GM23338 (cell line): ENCODE data around the gene SYT9. TPM values are rescaled to one million over a fixed set of nuclear protein-coding genes. Genes with fewer than 3 reads are reported as not detected.

Experiments used
- ATAC-seq: fragments of 200-7000 bp; cut with Tn5 transposase; 3 replicates; pipeline ENCODE4 v1.9.1; 2020
- DNase-seq: peaks from one replicate; pipeline ENCODE4 v3.0.0-alpha.2; 2015; ENCODE audit warnings: low spot score
- H2AFZ ChIP-seq: fragments of 200-600 bp; sonication (generic); 2 replicates; pipeline ENCODE4 v1.8.0; 2016; ENCODE audit warnings: antibody characterized with exemption, mild to moderate bottlenecking, moderate library complexity
- H3F3A ChIP-seq: fragments of 200-600 bp; sonication (generic); replicated peaks from 2 replicates; pipeline ENCODE4 v1.8.0; 2017; ENCODE audit warnings: antibody characterized with exemption, mixed run types, low read depth
- H3K27ac ChIP-seq: fragments of 200-600 bp; sonication (generic); 2 replicates; pipeline ENCODE4 v1.6.1; 2016; ENCODE audit warnings: low read depth
- H3K27me3 ChIP-seq: fragments of 200-600 bp; sonication (generic); 2 replicates; pipeline ENCODE4 v1.8.0; 2016; ENCODE audit warnings: mild to moderate bottlenecking, mixed run types, moderate library complexity; ENCODE audit not compliant: insufficient read depth
- H3K36me3 ChIP-seq: fragments of 200-600 bp; sonication (generic); 2 replicates; pipeline ENCODE4 v1.8.0; 2016; ENCODE audit warnings: mild to moderate bottlenecking; ENCODE audit not compliant: insufficient read depth
- H3K4me1 ChIP-seq: fragments of 200-600 bp; sonication (generic); 2 replicates; pipeline ENCODE4 v1.8.0; 2016; ENCODE audit warnings: mild to moderate bottlenecking, moderate library complexity; ENCODE audit not compliant: insufficient read depth
- H3K4me2 ChIP-seq: fragments of 200-600 bp; sonication (generic); 2 replicates; pipeline ENCODE4 v1.7.1; 2017; ENCODE audit warnings: mixed run types
- H3K4me3 ChIP-seq: fragments of 200-600 bp; sonication (generic); 2 replicates; pipeline ENCODE4 v1.6.1; 2016; ENCODE audit warnings: mixed run types
- H3K79me2 ChIP-seq: fragments of 200-600 bp; sonication (generic); replicated peaks from 2 replicates; pipeline ENCODE4 v1.8.0; 2017; ENCODE audit warnings: mild to moderate bottlenecking; ENCODE audit not compliant: insufficient read depth
- H3K9me2 ChIP-seq: fragments of 200-600 bp; sonication (generic); 2 replicates; pipeline ENCODE4 v1.8.0; 2017; ENCODE audit not compliant: insufficient read depth
- H4K20me1 ChIP-seq: fragments of 200-600 bp; sonication (generic); replicated peaks from 2 replicates; pipeline ENCODE4 v1.8.0; 2017; ENCODE audit warnings: mild to moderate bottlenecking; ENCODE audit not compliant: insufficient read depth
- H3K27ac Mint-ChIP-seq: 2 replicates; pipeline ENCODE4 v1.8.0; 2020; ENCODE audit warnings: inconsistent platforms, mild to moderate bottlenecking, moderate library complexity, mixed read lengths
- H3K27me3 Mint-ChIP-seq: 3 replicates; pipeline ENCODE4 v1.8.0; 2022; ENCODE audit warnings: low read depth, mild to moderate bottlenecking, moderate library complexity, mixed read lengths, inconsistent platforms; ENCODE audit not compliant: insufficient read depth, poor library complexity
- H3K36me3 Mint-ChIP-seq: 3 replicates; pipeline ENCODE4 v1.8.0; 2021; ENCODE audit warnings: low read depth, mild to moderate bottlenecking, inconsistent platforms, moderate library complexity, mixed read lengths
- H3K4me1 Mint-ChIP-seq: 3 replicates; pipeline ENCODE4 v1.8.0; 2020; ENCODE audit warnings: mild to moderate bottlenecking, inconsistent platforms, mixed read lengths
- H3K4me3 Mint-ChIP-seq: 3 replicates; pipeline ENCODE4 v1.8.0; 2021; ENCODE audit warnings: moderate library complexity, mild to moderate bottlenecking, inconsistent platforms, mixed read lengths
- H3K9me3 Mint-ChIP-seq: 3 replicates; pipeline ENCODE4 v1.8.0; 2020; ENCODE audit warnings: moderate library complexity, mild to moderate bottlenecking, inconsistent platforms, mixed read lengths
- CREB1 ChIP-seq: fragments of 250-450 bp; sonication (Bioruptor Pico); IDR thresholded peaks from 2 replicates; pipeline ENCODE4 v1.5.0; 2020; ENCODE audit warnings: low read depth, mild to moderate bottlenecking, moderate library complexity
- EZH2phosphoT487 ChIP-seq: fragments of 200-600 bp; sonication (generic); IDR thresholded peaks from one replicate; pipeline ENCODE4 v1.8.1; 2018; ENCODE audit warnings: antibody characterized with exemption; ENCODE audit not compliant: unreplicated experiment
- JUNB ChIP-seq: IDR thresholded peaks from one replicate; pipeline ENCODE4 v1.6.1; 2016; ENCODE audit warnings: antibody characterized with exemption; ENCODE audit not compliant: unreplicated experiment
- POLR2AphosphoS5 ChIP-seq: IDR thresholded peaks from 2 replicates; pipeline ENCODE4 v1.6.1; 2016; ENCODE audit warnings: antibody characterized with exemption, low read depth
- REST ChIP-seq: IDR thresholded peaks from one replicate; pipeline ENCODE4 v1.6.1; 2018; ENCODE audit warnings: antibody characterized with exemption; ENCODE audit not compliant: unreplicated experiment
- STAT1 ChIP-seq: IDR thresholded peaks from one replicate; pipeline ENCODE4 v1.6.1; 2016; ENCODE audit warnings: antibody characterized with exemption; ENCODE audit not compliant: unreplicated experiment
- polyA plus RNA-seq: library from polyadenylated mRNA; unstranded; fragments of >200 nt; fragmentation: Nextera tagmentation; extraction: Ambion mirVana; gene quantifications from 2 replicates; pipeline ENCODE4 v1.2.1, GENCODE V29; 2016
- total RNA-seq: library from RNA; depleted of rRNA; stranded (reverse); fragments of >200 nt; shearing (Covaris generic); gene quantifications from 2 replicates; pipeline ENCODE4 v1.2.3, GENCODE V29; 2014
- TF ChIP-seq, protein P1 (sequence below), 2 experiments: fragments of 200-600 bp in 1 of 2; sonication (generic) in 1 of 2; conservative IDR thresholded peaks; 2 replicates each; pipeline versions ENCODE4 v1.5.1 to v1.6.1; 2016 to 2017; ENCODE audit warnings: antibody characterized with exemption in 2 of 2, low read depth in 2 of 2, mild to moderate bottlenecking in 2 of 2, moderate library complexity in 1 of 2
- TF ChIP-seq, protein P2 (sequence below): IDR thresholded peaks from 2 replicates; pipeline ENCODE4 v1.6.1; 2016; ENCODE audit warnings: antibody characterized with exemption
- TF ChIP-seq, protein P3 (sequence below): fragments of 250-450 bp; sonication (Bioruptor Pico); IDR thresholded peaks from 2 replicates; pipeline ENCODE4 v1.5.0; 2020; ENCODE audit warnings: mild to moderate bottlenecking, moderate library complexity

SYT9 gene
- total and polyA plus RNA-seq, 2 experiments from 2014 or later = 0.91 to 2.4 TPM

DNA sequence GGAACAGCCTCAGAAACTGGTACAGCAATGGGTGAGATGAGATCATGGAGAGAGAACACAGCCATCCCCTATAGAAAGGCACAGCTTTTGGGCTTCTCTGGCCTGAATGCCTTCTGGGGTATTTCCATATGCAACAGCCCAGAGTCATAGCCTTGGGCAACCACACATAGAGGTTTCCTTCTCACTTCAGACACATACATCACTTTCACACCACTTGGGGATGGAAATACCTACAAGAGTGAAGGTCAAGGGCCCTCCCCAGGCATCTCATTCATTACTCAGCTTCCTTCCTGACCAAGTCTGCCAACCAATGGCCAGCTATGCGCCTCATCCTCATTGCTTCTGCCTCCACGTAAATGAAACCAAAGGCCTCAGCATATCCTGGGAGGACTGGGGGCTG, 215.9 kb downstream of the SYT9 start:
- no peak overlapping the region for H2AFZ ChIP-seq
- H3K4me1 ChIP-seq = no peaks in the 10 kb centered on the region
- H3K36me3 Mint-ChIP-seq = no peaks in the 10 kb centered on the region
- no peaks in the 10 kb centered on the region for H3K9me3 Mint-ChIP-seq
- H3K27ac ChIP-seq = no peak overlapping the region
- ATAC-seq (no peak), DNase-seq (no peak)
- no peaks in the 10 kb centered on the region for H4K20me1 ChIP-seq
- H3K9me2 ChIP-seq = peaks cover 5% of the 10 kb centered on the region
- H3K4me3 Mint-ChIP-seq = no peak overlapping the region
- no peak overlapping the region for H3K27ac Mint-ChIP-seq
- no peak for TF ChIP-seq POLR2AphosphoS5
- no peak for TF ChIP-seq EZH2phosphoT487
- no peak for TF ChIP-seq CREB1 (CRISPR knock-in tag)
- no peak for TF ChIP-seq JUNB
- TF ChIP-seq, protein P1, sequence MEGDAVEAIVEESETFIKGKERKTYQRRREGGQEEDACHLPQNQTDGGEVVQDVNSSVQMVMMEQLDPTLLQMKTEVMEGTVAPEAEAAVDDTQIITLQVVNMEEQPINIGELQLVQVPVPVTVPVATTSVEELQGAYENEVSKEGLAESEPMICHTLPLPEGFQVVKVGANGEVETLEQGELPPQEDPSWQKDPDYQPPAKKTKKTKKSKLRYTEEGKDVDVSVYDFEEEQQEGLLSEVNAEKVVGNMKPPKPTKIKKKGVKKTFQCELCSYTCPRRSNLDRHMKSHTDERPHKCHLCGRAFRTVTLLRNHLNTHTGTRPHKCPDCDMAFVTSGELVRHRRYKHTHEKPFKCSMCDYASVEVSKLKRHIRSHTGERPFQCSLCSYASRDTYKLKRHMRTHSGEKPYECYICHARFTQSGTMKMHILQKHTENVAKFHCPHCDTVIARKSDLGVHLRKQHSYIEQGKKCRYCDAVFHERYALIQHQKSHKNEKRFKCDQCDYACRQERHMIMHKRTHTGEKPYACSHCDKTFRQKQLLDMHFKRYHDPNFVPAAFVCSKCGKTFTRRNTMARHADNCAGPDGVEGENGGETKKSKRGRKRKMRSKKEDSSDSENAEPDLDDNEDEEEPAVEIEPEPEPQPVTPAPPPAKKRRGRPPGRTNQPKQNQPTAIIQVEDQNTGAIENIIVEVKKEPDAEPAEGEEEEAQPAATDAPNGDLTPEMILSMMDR (conservative IDR thresholded peaks at IDR 0.05; ENCODE audit: low read depth in 2 of 2) = no peak
- TF ChIP-seq REST = no peak
- TF ChIP-seq, protein P2, sequence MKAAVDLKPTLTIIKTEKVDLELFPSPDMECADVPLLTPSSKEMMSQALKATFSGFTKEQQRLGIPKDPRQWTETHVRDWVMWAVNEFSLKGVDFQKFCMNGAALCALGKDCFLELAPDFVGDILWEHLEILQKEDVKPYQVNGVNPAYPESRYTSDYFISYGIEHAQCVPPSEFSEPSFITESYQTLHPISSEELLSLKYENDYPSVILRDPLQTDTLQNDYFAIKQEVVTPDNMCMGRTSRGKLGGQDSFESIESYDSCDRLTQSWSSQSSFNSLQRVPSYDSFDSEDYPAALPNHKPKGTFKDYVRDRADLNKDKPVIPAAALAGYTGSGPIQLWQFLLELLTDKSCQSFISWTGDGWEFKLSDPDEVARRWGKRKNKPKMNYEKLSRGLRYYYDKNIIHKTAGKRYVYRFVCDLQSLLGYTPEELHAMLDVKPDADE = no peak
- no peaks in the 10 kb centered on the region for H3K27me3 ChIP-seq
- no peaks in the 10 kb centered on the region for H3F3A ChIP-seq
- H3K79me2 ChIP-seq = no peaks in the 10 kb centered on the region
- no peaks in the 10 kb centered on the region for H3K36me3 ChIP-seq
- H3K4me2 ChIP-seq = no peak overlapping the region
- H3K4me1 Mint-ChIP-seq = 0 out of 3 replicates have a peak, but pooled peaks cover 4% of the 10 kb centered on the region
- peaks cover 6% of the 10 kb centered on the region for H3K27me3 Mint-ChIP-seq
- H3K4me3 ChIP-seq = no peak overlapping the region

DNA sequence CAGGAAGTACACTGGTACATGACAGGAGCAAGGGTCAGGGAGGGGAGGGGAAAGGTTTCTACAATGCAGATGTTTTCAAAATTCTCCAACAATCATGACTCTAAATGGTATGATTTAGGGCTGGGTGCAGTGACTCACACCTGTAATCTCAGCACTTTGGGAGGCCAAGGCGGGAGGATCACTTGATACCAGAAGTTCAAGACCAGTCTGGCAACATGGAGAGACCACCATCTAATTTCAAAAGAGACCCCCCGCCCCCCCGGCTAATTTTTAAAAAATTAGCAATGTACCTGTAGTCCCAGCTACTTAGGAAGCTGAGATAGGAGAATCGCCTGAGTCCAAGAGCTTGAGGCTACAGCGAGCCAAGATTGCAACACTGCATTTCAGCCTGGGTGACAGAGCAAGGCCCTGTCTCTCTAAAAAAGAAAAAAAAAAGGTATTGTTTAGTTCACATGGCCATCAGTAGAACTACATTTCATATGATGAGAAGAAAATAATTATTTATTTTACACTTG, 217.7 kb downstream of the SYT9 start:
- Histone ChIP-seq H3K27ac (no peak overlapping the region), H3K4me2 (no peak overlapping the region), H3K4me1 (no peaks in the 10 kb centered on the region), H3F3A (no peaks in the 10 kb centered on the region), H3K9me2 (peaks cover 5% of the 10 kb centered on the region), H2AFZ (no peak overlapping the region), H3K79me2 (no peaks in the 10 kb centered on the region), H3K27me3 (no peaks in the 10 kb centered on the region), H4K20me1 (no peaks in the 10 kb centered on the region), H3K36me3 (no peaks in the 10 kb centered on the region), H3K4me3 (no peak overlapping the region)
- no peaks in the 10 kb centered on the region for H3K36me3 Mint-ChIP-seq
- H3K27me3 Mint-ChIP-seq = peaks cover 6% of the 10 kb centered on the region
- H3K27ac Mint-ChIP-seq = no peak overlapping the region
- no peak overlapping the region for H3K4me3 Mint-ChIP-seq
- no peaks in the 10 kb centered on the region for H3K9me3 Mint-ChIP-seq
- ATAC-seq = no peak
- no peak for DNase-seq
- H3K4me1 Mint-ChIP-seq = 0 out of 3 replicates have a peak, but pooled peaks cover 4% of the 10 kb centered on the region
- TF ChIP-seq, protein P3, sequence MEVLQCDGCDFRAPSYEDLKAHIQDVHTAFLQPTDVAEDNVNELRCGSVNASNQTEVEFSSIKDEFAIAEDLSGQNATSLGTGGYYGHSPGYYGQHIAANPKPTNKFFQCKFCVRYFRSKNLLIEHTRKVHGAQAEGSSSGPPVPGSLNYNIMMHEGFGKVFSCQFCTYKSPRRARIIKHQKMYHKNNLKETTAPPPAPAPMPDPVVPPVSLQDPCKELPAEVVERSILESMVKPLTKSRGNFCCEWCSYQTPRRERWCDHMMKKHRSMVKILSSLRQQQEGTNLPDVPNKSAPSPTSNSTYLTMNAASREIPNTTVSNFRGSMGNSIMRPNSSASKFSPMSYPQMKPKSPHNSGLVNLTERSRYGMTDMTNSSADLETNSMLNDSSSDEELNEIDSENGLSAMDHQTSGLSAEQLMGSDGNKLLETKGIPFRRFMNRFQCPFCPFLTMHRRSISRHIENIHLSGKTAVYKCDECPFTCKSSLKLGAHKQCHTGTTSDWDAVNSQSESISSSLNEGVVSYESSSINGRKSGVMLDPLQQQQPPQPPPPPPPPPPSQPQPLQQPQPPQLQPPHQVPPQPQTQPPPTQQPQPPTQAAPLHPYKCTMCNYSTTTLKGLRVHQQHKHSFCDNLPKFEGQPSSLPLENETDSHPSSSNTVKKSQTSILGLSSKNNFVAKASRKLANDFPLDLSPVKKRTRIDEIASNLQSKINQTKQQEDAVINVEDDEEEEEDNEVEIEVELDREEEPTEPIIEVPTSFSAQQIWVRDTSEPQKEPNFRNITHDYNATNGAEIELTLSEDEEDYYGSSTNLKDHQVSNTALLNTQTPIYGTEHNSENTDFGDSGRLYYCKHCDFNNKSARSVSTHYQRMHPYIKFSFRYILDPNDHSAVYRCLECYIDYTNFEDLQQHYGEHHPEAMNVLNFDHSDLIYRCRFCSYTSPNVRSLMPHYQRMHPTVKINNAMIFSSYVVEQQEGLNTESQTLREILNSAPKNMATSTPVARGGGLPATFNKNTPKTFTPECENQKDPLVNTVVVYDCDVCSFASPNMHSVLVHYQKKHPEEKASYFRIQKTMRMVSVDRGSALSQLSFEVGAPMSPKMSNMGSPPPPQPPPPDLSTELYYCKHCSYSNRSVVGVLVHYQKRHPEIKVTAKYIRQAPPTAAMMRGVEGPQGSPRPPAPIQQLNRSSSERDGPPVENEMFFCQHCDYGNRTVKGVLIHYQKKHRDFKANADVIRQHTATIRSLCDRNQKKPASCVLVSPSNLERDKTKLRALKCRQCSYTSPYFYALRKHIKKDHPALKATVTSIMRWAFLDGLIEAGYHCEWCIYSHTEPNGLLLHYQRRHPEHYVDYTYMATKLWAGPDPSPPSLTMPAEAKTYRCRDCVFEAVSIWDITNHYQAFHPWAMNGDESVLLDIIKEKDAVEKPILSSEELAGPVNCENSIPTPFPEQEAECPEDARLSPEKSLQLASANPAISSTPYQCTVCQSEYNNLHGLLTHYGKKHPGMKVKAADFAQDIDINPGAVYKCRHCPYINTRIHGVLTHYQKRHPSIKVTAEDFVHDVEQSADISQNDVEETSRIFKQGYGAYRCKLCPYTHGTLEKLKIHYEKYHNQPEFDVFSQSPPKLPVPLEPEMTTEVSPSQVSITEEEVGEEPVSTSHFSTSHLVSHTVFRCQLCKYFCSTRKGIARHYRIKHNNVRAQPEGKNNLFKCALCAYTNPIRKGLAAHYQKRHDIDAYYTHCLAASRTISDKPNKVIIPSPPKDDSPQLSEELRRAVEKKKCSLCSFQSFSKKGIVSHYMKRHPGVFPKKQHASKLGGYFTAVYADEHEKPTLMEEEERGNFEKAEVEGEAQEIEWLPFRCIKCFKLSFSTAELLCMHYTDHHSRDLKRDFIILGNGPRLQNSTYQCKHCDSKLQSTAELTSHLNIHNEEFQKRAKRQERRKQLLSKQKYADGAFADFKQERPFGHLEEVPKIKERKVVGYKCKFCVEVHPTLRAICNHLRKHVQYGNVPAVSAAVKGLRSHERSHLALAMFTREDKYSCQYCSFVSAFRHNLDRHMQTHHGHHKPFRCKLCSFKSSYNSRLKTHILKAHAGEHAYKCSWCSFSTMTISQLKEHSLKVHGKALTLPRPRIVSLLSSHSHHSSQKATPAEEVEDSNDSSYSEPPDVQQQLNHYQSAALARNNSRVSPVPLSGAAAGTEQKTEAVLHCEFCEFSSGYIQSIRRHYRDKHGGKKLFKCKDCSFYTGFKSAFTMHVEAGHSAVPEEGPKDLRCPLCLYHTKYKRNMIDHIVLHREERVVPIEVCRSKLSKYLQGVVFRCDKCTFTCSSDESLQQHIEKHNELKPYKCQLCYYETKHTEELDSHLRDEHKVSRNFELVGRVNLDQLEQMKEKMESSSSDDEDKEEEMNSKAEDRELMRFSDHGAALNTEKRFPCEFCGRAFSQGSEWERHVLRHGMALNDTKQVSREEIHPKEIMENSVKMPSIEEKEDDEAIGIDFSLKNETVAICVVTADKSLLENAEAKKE (CRISPR knock-in tag) = no peak
- TF ChIP-seq STAT1 = no peak
- TF ChIP-seq JUNB = no peak
